GM19099 (cell line): ENCODE data around the gene ZSWIM5.

Experiments used
- POLR2A ChIP-seq: IDR thresholded peaks from 3 replicates; pipeline ENCODE4 v1.6.1; 2011; ENCODE audit warnings: low read depth; ENCODE audit not compliant: insufficient read length; ENCODE audit errors: extremely low read depth

Gene ZSWIM5

DNA sequence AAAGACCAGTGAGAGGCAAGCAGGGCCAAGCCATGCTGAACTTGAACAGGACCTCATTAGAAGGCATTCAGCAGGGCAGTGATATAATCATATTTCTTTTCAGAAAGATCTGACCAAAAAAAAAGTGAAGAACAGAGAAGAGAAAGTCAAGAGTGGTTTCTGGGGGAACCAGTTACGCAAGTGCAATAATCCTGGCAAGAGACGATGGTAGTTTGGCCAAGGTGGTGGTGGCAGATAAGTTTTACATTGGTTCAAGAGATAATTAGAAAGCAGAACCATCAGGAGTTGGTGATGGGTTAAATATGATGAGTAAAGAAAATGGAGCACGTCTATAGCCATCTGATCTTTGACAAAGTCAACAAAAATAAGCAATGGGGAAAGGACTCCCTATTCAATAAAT is 54.3 kb downstream of the ZSWIM5 start:
- no peak for TF ChIP-seq POLR2A

- TF ChIP-seq POLR2A: no peak
Measured at GRCh38 chr1:45148209-45148825, 58.1 kb downstream of the ZSWIM5 start.

- no peak for TF ChIP-seq POLR2A
Measured at GRCh38 chr1:45146833-45147232, 59.6 kb downstream of the ZSWIM5 start.

- TF ChIP-seq POLR2A: no peak
Measured at GRCh38 chr1:45141247-45142003, 65.0 kb downstream of the ZSWIM5 start.

DNA sequence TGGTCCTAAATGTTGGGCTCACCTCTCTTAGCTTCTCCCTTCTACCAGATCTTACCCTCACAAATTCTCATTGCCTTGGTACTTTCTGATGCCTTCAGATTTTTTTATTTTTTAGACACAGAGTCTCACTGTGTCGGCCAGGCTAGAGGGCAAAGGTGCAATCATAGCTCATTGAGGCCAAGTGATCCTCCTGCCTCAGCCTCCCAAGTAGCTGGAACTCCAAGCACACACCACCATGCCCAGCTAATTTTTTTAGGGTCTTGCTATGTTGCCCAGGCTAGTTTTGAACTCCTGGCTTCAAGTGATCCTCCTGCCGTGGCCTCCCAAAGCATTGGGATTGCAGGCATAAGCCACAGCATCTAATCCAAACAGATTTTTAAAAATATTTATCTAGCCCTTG is 69.4 kb downstream of the ZSWIM5 start:
- no peak for TF ChIP-seq POLR2A

- no peak for TF ChIP-seq POLR2A
Measured at GRCh38 chr1:45135316-45135715, 71.1 kb downstream of the ZSWIM5 start.

- TF ChIP-seq POLR2A: no peak
Measured at GRCh38 chr1:45134461-45134873, 71.9 kb downstream of the ZSWIM5 start.

GRCh38 chr1:45123358-45123757 is 83.0 kb downstream of the ZSWIM5 start:
- TF ChIP-seq POLR2A: no peak

DNA sequence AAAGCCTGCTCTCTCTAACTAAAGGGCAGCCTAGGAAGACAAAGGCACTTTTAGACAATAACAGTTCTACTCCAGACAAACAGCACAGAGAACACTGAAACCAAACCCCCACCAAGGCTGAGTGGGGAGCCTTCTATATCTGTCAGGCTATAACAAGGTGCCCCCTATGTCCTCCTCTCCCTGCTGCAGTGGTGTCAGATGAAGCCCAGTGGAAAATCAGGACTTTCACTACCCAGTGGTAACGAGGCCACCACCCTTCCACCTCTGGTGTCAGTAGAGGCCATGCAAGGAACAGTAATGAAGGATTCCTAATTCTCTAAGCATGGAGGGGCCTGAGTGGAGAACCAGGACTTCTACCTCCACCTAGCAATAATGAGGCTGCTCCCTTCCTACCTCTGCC is 83.7 kb downstream of the ZSWIM5 start:
- TF ChIP-seq POLR2A: no peak

DNA sequence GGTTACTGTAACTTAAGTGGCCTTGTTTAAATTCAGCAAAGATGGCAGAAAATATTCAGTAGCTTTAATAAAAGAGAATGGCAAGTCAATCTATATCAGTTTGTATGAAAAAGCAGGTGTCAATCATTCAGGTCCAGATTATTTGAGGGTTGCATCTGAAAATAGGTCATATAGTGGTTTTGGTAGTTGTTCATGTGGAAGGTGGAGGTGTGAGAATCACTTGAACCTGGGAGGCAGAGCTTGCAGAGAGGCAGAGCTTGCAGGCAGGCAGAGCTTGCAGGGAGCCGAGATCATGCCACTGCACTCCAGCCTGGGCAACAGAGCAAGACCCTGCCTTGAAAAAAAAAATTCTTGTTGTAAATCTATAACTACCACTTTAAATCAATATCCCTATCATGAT is 88.6 kb downstream of the ZSWIM5 start:
- TF ChIP-seq POLR2A: no peak

- TF ChIP-seq POLR2A: no peak
Measured at GRCh38 chr1:45116820-45117219, 89.6 kb downstream of the ZSWIM5 start.

GRCh38 chr1:45116340-45116739 is 90.1 kb downstream of the ZSWIM5 start:
- TF ChIP-seq POLR2A: no peak

DNA sequence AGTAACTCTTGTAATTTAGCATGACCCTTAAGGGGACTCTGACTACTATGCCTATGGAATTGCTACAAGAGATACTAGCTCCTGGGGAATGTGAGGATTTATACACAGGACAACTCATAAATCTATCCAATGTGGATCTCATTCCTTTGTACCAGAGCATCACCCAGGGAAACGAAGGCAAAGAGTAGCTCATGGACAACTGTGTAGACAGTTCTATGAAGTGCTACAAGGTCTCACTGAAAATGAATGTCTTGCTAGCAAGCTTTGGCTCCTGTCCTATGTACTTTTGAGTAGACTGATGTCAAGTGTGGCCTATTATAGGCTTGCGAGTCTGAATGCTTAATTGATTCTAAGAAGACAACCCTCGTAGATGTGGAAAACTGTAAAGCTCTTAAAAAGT is 93.7 kb downstream of the ZSWIM5 start:
- TF ChIP-seq POLR2A: no peak

- TF ChIP-seq POLR2A: no peak
Measured at GRCh38 chr1:45111239-45111638, 95.2 kb downstream of the ZSWIM5 start.

GRCh38 chr1:45107782-45108181 is 98.6 kb downstream of the ZSWIM5 start:
- no peak for TF ChIP-seq POLR2A

DNA sequence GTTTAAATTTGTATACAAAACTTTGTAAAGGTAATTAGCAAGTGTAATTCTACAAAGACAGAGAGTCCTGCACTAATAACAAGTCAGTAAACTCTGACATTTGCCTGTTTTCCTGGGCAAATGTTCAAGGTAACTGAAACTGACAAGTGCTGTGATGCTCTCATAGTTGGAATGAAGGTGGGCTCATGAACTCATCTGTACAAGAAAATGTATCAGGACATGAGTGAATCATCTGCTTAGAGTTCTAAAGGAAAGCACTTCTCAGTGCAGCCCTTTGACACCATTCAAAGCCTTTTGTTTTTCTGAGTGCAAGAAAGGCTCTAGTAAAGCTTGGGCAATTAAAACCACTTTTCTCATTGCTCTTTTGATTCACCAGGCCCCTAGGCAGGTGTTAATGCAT is 102.9 kb downstream of the ZSWIM5 start:
- no peak for TF ChIP-seq POLR2A
